ENCODE measurements around the gene RIMBP3C. TPM values are rescaled to one million over a fixed set of nuclear protein-coding genes. Genes with fewer than 3 reads are reported as not detected.
"Not testable (repeated sequence)": the region's sequence is repeated elsewhere in the genome, so short reads cannot be mapped to it uniquely, and the experiment has no call there.

RIMBP3C gene
- total RNA-seq (2021; fragmentation: NEBNext Ultra II Directional; extraction: Animal tissue kit (Norgen Biotek cat#: 25700)) = under 1 TPM in 5 of 6 experiments, not detected in 1; 0.16 to 0.43 (median 0.29) TPM
- long read RNA-seq = 0 reads

GRCh38 chr22:21551361-21551760 is at the start of gene RIMBP3C:
Gene RIMBP3C, minus strand, starts transcription at chr22:21551461. Its CDS starts 485 bp downstream, at chr22:21550976.
- H3K4me3 Mint-ChIP-seq; H3K27me3 Mint-ChIP-seq (ENCODE audit: insufficient read depth); H3K27ac Mint-ChIP-seq; H3K36me3 Mint-ChIP-seq (ENCODE audit: low read depth); H3K9me3 Mint-ChIP-seq; H3K4me1 Mint-ChIP-seq (ENCODE audit: low read depth); DNase-seq: not testable (repeated sequence)

GRCh38 chr22:21599053-21599893 is 48.0 kb upstream of the RIMBP3C start:
- Mint-ChIP-seq H3K9me3 (no peaks in the 10 kb centered on the region), H3K4me1 (ENCODE audit: low read depth) (peaks cover 22% of the 10 kb centered on the region), H3K27ac (no peak overlapping the region), H3K36me3 (ENCODE audit: low read depth) (peaks cover 29% of the 10 kb centered on the region), H3K27me3 (ENCODE audit: insufficient read depth) (peaks cover 4% of the 10 kb centered on the region), H3K4me3 (no peak overlapping the region)
- DNase-seq = no peak
- TF ChIP-seq, protein P1, sequence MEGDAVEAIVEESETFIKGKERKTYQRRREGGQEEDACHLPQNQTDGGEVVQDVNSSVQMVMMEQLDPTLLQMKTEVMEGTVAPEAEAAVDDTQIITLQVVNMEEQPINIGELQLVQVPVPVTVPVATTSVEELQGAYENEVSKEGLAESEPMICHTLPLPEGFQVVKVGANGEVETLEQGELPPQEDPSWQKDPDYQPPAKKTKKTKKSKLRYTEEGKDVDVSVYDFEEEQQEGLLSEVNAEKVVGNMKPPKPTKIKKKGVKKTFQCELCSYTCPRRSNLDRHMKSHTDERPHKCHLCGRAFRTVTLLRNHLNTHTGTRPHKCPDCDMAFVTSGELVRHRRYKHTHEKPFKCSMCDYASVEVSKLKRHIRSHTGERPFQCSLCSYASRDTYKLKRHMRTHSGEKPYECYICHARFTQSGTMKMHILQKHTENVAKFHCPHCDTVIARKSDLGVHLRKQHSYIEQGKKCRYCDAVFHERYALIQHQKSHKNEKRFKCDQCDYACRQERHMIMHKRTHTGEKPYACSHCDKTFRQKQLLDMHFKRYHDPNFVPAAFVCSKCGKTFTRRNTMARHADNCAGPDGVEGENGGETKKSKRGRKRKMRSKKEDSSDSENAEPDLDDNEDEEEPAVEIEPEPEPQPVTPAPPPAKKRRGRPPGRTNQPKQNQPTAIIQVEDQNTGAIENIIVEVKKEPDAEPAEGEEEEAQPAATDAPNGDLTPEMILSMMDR (IDR thresholded peaks at IDR 0.05) = no peak

DNA sequence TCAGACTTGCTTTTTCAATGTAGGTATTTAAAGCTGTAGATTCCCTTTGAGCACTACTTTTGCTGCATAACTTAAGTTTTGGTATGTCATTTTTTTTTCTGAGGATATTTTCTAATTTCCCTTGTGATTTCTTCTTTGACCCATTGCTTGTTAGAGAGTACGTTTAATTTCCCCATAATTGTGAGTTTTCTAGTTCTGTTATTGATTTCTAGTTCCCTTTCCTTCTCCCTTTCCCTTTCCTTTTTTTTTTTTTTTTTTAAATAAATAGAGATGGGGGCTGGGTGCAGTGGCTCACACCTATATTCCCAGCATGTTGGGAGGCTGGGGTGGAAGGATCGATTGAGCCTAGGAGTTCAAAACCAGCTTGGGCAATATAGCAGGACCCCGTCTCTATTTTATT is 47.0 kb upstream of the RIMBP3C start:
- Mint-ChIP-seq H3K27me3 (ENCODE audit: insufficient read depth) (peaks cover 4% of the 10 kb centered on the region), H3K36me3 (ENCODE audit: low read depth) (peaks cover 39% of the 10 kb centered on the region), H3K27ac (no peak overlapping the region), H3K4me3 (no peak overlapping the region), H3K4me1 (ENCODE audit: low read depth) (peaks cover 30% of the 10 kb centered on the region), H3K9me3 (no peaks in the 10 kb centered on the region)
- no peak for DNase-seq
- TF ChIP-seq, protein P1 (IDR thresholded peaks at IDR 0.05) = no peak

GRCh38 chr22:21596356-21597135 is 45.3 kb upstream of the RIMBP3C start:
- Mint-ChIP-seq H3K4me1 (ENCODE audit: low read depth) (peaks cover 33% of the 10 kb centered on the region), H3K36me3 (ENCODE audit: low read depth) (peaks cover 42% of the 10 kb centered on the region)
- H3K27ac Mint-ChIP-seq; H3K4me3 Mint-ChIP-seq; H3K27me3 Mint-ChIP-seq (ENCODE audit: insufficient read depth); H3K9me3 Mint-ChIP-seq; DNase-seq: not testable (repeated sequence)

- Mint-ChIP-seq H3K27ac (no peak overlapping the region), H3K4me1 (ENCODE audit: low read depth) (peaks cover 46% of the 10 kb centered on the region), H3K9me3 (no peaks in the 10 kb centered on the region), H3K4me3 (no peak overlapping the region), H3K36me3 (ENCODE audit: low read depth) (peaks cover 42% of the 10 kb centered on the region), H3K27me3 (ENCODE audit: insufficient read depth) (peaks cover 4% of the 10 kb centered on the region)
- DNase-seq = no peak
- TF ChIP-seq, protein P1 (IDR thresholded peaks at IDR 0.05) = no peak
These were observed 43.7 kb upstream of the RIMBP3C start for GRCh38 chr22:21594865-21595452.

GRCh38 chr22:21593406-21594232 is 42.4 kb upstream of the RIMBP3C start:
- no peak for DNase-seq
- H3K27me3 Mint-ChIP-seq (ENCODE audit: insufficient read depth) = peaks cover 4% of the 10 kb centered on the region
- TF ChIP-seq, protein P1 (IDR thresholded peaks at IDR 0.05) = peak; percentile 70
- H3K27ac Mint-ChIP-seq = peak overlapping the region; percentile 40
- no peak overlapping the region for H3K4me3 Mint-ChIP-seq
- H3K9me3 Mint-ChIP-seq = no peaks in the 10 kb centered on the region
- H3K36me3 Mint-ChIP-seq (ENCODE audit: low read depth) = peaks cover 38% of the 10 kb centered on the region
- H3K4me1 Mint-ChIP-seq (ENCODE audit: low read depth) = peaks cover 41% of the 10 kb centered on the region
